Esophagus muscularis mucosa (tissue), 4 donors: Measurements from ENCODE around the gene CELSR1. TPM values are rescaled to one million over a fixed set of nuclear protein-coding genes. Genes with fewer than 3 reads are reported as not detected.

Experiments used
- DNase-seq: peaks from one replicate; pipeline ENCODE4 v3.0.0-alpha.2; 2017; ENCODE audit errors: extremely low spot score
- H3K27ac ChIP-seq, 4 donors: fragments of 200-600 bp; sonication (generic); replicated peaks in 1 of 4; 1 replicate in 3 of 4; 2 replicates in 1 of 4; pipeline ENCODE4 v1.5.1; 2016 to 2019; ENCODE audit warnings: mild to moderate bottlenecking in 1 of 4
- H3K27me3 ChIP-seq, 4 donors: fragments of 200-600 bp; sonication (generic); one replicate each; pipeline versions ENCODE4 v1.5.1 to v1.6.0; 2016 to 2019
- H3K36me3 ChIP-seq, 4 donors: fragments of 200-600 bp; sonication (generic); one replicate each; pipeline ENCODE4 v1.5.1; 2016 to 2019
- H3K4me1 ChIP-seq, 4 donors: fragments of 200-600 bp; sonication (generic); one replicate each; pipeline ENCODE4 v1.5.1; 2016 to 2019
- H3K4me3 ChIP-seq, 4 donors: fragments of 200-600 bp; sonication (generic); 1 replicate in 2 of 4; 2 replicates in 2 of 4; pipeline ENCODE4 v1.5.1; 2016 to 2019; ENCODE audit warnings: mild to moderate bottlenecking in 4 of 4, moderate library complexity in 1 of 4
- H3K9me3 ChIP-seq, 4 donors: fragments of 200-600 bp; sonication (generic); 1 replicate in 3 of 4; 2 replicates in 1 of 4; pipeline ENCODE4 v1.5.1; 2016 to 2019
- EP300 ChIP-seq: sonication (generic); formaldehyde crosslinking; IDR thresholded peaks from one replicate; pipeline ENCODE4 v1.6.1; 2017; ENCODE audit warnings: antibody characterized with exemption
- POLR2A ChIP-seq: fragments of 450-650 bp; IDR thresholded peaks from one replicate; pipeline ENCODE4 v1.6.1; 2017; ENCODE audit warnings: antibody characterized with exemption, moderate library complexity, mild to moderate bottlenecking, low read depth
- POLR2AphosphoS5 ChIP-seq, 2 donors: sonication (generic); formaldehyde crosslinking; IDR thresholded peaks; one replicate each; pipeline ENCODE4 v1.6.1; 2017; ENCODE audit warnings: antibody characterized with exemption in 2 of 2
- WGBS: methylation state at CpG from one replicate; pipeline ENCODE4 v1.1.5; 2018; 5-methylcytosine and 5-hydroxymethylcytosine counted together
- intact Hi-C: fragments of 100-400 bp; cut with DNase I; formaldehyde crosslinking; loops from one replicate; pipeline ENCODE4 v1.15.1; 2023
- total RNA-seq, 4 donors: library from RNA; depleted of rRNA; stranded (reverse); fragments of >200 nt; gene quantifications; one replicate each; pipeline versions ENCODE4 v1.1.0 to v1.2.1, GENCODE V29; 2016
- TF ChIP-seq, protein P1 (sequence below), 3 experiments: fragments of 200-600 bp in 2 of 3; fragments of 450-650 bp in 1 of 3; sonication (generic) in 2 of 3; IDR thresholded peaks; one replicate each; pipeline ENCODE4 v1.5.1; 2017 to 2019; ENCODE audit warnings: antibody characterized with exemption in 3 of 3, mild to moderate bottlenecking in 2 of 3, moderate library complexity in 1 of 3

Gene CELSR1
- total RNA-seq, 4 donors from 2014 or later = 2.5 to 2.7 (median 2.6) TPM

DNA sequence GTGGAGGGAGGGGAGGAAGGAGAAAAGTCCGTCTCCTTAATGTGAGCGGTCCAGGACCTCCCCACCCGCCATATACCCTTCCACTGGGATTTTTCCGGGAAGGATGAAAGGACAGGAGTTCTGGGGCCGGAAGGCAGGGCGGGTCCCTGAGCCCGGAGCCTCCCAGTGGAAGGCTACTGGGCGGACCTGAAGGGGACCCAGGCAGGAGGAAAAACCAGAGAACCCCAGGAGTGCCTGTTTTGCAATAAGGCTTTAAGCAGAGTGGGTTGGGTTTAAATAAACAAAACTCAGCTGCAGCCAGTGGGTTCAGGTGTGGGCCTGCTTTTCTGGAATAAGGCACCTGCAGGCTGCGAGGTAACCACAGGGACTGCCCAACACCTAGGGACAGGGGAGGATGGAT is 1.7 kb upstream of the CELSR1 start:
- no peaks in the 10 kb centered on the region for H3K36me3 ChIP-seq
- no peaks in the 10 kb centered on the region for H3K9me3 ChIP-seq
- TF ChIP-seq, protein P1, sequence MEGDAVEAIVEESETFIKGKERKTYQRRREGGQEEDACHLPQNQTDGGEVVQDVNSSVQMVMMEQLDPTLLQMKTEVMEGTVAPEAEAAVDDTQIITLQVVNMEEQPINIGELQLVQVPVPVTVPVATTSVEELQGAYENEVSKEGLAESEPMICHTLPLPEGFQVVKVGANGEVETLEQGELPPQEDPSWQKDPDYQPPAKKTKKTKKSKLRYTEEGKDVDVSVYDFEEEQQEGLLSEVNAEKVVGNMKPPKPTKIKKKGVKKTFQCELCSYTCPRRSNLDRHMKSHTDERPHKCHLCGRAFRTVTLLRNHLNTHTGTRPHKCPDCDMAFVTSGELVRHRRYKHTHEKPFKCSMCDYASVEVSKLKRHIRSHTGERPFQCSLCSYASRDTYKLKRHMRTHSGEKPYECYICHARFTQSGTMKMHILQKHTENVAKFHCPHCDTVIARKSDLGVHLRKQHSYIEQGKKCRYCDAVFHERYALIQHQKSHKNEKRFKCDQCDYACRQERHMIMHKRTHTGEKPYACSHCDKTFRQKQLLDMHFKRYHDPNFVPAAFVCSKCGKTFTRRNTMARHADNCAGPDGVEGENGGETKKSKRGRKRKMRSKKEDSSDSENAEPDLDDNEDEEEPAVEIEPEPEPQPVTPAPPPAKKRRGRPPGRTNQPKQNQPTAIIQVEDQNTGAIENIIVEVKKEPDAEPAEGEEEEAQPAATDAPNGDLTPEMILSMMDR (IDR thresholded peaks at IDR 0.05) = no peak
- TF ChIP-seq POLR2A (no peak), POLR2AphosphoS5 (IDR thresholded peaks at IDR 0.05) (no peak), EP300 (no peak)
- intact Hi-C loops = no loop called here
- H3K27ac ChIP-seq = no peak overlapping the region
- H3K4me3 ChIP-seq = peak overlapping the region in 1 of 4 donors; percentile 63
- WGBS = 57% methylated on average over 8 of the region's 9 CpGs
- peaks cover 0 to 50% (median 17%) of the 10 kb centered on the region in 4 donors for H3K27me3 ChIP-seq
- DNase-seq = no peak
- H3K4me1 ChIP-seq = peaks cover 17 to 38% (median 24%) of the 10 kb centered on the region in 4 donors

DNA sequence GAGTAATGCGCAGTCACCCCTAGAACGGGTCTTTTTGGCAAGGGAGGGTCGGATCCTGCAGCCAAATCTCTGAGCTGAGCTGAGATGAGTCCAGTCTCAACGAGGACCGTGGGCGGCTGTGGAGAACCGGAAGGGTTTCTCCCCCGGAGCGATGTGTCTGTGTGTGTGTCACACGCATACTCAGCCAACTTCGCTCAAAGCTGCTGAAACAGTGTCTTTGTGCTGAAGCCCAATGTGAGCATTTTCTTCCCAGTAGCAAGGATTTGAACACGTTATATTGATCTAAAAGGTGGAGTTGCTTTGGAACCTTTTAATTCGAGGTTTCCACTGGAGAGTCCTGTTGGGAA is 1.4 kb upstream of the CELSR1 start:
- Histone ChIP-seq H3K4me3 (peak overlapping the region; percentile 48 to 63 (median 52)), H3K36me3 (no peaks in the 10 kb centered on the region), H3K27me3 (peaks cover 0 to 54% (median 17%) of the 10 kb centered on the region in 4 donors), H3K27ac (no peak overlapping the region), H3K9me3 (no peaks in the 10 kb centered on the region), H3K4me1 (peaks cover 17 to 38% (median 24%) of the 10 kb centered on the region in 4 donors)
- WGBS = 13% methylated on average over 9 of the region's 13 CpGs
- no peak for DNase-seq
- intact Hi-C loops = no loop called here
- TF ChIP-seq POLR2AphosphoS5 (IDR thresholded peaks at IDR 0.05) = no peak
- TF ChIP-seq, protein P1 (IDR thresholded peaks at IDR 0.05) = no peak
- no peak for TF ChIP-seq EP300
- no peak for TF ChIP-seq POLR2A

DNA sequence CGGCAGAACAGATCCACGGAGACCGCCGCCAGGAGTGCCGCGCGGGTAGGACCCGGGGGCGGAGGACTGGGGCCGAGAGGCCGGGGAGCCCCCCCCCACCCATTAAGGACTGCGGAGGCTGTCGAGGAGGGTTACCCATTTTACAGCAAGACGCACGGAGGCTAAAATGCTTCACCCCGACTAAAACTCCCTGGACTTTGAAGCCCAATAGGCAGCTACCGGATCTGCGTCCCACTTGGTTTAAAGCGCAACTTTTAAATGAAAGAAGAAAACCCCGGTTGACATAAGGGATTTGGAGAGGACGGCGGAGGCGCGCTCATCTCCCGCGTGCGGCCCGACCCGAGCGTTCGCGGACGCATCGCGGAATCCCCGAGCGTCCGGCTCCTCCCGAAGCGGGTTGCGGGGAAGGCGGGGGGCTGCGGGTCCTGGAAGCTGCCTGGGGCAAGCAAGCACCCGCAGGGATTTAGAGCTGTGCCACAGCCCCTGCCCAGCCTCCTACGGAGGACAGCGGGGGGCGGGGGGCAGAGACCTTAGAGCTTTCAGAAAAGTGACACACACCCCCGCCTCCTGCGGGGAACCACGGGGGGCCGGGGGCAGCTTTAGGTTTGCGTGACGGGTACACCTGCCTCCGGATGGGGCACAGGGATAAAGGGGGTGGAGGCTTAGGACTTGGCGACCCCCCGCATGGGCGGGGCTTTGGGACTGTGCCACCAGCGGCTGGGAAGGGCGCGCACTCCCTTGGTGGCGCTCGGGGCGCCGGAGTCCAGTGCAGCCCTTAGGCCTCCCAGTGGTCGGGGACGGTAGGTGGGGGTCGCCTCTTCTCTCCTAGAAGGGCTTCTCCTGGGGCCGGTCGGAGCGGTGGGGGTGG is 760 bp upstream of the CELSR1 start:
- Histone ChIP-seq H3K4me3 (peak overlapping the region; percentile 48 to 63 (median 52)), H3K27ac (peak overlapping the region in 2 of 4 donors; percentile 23 to 34), H3K4me1 (peaks cover 17 to 38% (median 24%) of the 10 kb centered on the region in 4 donors), H3K9me3 (no peaks in the 10 kb centered on the region), H3K36me3 (no peaks in the 10 kb centered on the region), H3K27me3 (peaks cover 0 to 54% (median 17%) of the 10 kb centered on the region in 4 donors)
- DNase-seq = no peak
- TF ChIP-seq EP300 (no peak), POLR2AphosphoS5 (IDR thresholded peaks at IDR 0.05) (no peak), POLR2A (no peak)
- TF ChIP-seq, protein P1 (IDR thresholded peaks at IDR 0.05) = peak in 1 of 3 experiments; percentile 8
- WGBS = 1% methylated on average over 33 of the region's 70 CpGs
- intact Hi-C loops = no loop called here

DNA sequence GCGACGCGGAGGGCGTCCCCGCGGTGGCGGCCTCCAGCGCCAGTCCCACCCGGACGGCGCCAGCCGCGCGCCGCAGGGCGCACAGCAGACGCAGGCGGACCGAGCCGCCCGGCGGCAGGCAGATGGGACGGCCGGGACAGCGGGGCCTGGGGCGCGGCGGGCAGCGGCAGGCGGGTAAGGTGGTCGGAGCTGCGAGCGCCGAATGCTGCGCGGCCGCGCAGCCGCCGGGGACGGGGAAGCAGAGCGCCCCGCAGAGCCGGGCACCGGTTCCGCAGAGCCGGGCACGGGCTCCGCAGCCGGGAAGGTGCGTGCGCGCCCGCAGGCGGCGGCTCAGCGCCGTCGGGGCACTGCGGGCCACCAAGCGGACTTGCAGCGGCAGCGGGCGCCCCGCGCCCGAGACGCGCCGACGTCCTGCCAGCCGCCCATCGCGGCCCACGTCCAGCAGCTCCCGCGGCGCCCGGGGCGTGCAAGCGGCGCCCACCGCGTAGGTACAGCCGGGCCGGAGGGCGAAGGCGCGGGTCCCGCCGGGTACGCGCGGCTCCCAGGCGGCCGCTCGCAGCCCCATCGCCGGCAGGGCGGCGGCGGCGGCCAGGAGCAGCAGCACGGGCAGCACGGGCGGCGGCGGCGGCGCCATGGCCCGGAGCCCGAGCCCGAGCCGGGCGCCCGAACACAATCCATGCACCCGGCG is 739 bp downstream of the CELSR1 start:
- Histone ChIP-seq H3K27ac (no peak overlapping the region), H3K36me3 (no peaks in the 10 kb centered on the region), H3K9me3 (no peaks in the 10 kb centered on the region), H3K4me3 (peak overlapping the region; percentile 48 to 63 (median 52)), H3K27me3 (peaks cover 0 to 54% (median 17%) of the 10 kb centered on the region in 4 donors), H3K4me1 (peaks cover 17 to 30% (median 19%) of the 10 kb centered on the region in 4 donors)
- TF ChIP-seq, protein P1 (IDR thresholded peaks at IDR 0.05) = no peak
- TF ChIP-seq POLR2A (no peak), POLR2AphosphoS5 (IDR thresholded peaks at IDR 0.05) (no peak)
- DNase-seq = no peak
- intact Hi-C loops = no loop called here
- WGBS = 3% methylated on average over 6 of the region's 118 CpGs
